Hepatocyte (in vitro differentiated cells): ENCODE measurements around the gene SKP1. TPM values are rescaled to one million over a fixed set of nuclear protein-coding genes. Genes with fewer than 3 reads are reported as not detected.

Experiments used
- DNase-seq: peaks from one replicate; pipeline ENCODE4 v3.0.0-alpha.2; 2016; ENCODE audit warnings: low spot score
- H2AFZ ChIP-seq: fragments of 200-600 bp; sonication (generic); 2 replicates; pipeline ENCODE4 v1.6.0; 2016; ENCODE audit warnings: antibody characterized with exemption, mild to moderate bottlenecking
- H3K27ac ChIP-seq: fragments of 200-600 bp; sonication (generic); 2 replicates; pipeline ENCODE4 v1.5.1; 2016; ENCODE audit warnings: mild to moderate bottlenecking
- H3K27me3 ChIP-seq: fragments of 200-600 bp; sonication (generic); 2 replicates; pipeline ENCODE4 v1.6.1; 2016
- H3K36me3 ChIP-seq: fragments of 200-600 bp; sonication (generic); replicated peaks from 2 replicates; pipeline ENCODE4 v1.5.1; 2016; ENCODE audit warnings: low read depth; ENCODE audit not compliant: insufficient read depth
- H3K4me1 ChIP-seq: fragments of 200-600 bp; sonication (generic); 2 replicates; pipeline ENCODE4 v1.5.1; 2016; ENCODE audit warnings: mild to moderate bottlenecking, moderate library complexity; ENCODE audit not compliant: insufficient read depth
- H3K4me2 ChIP-seq: fragments of 200-600 bp; sonication (generic); 2 replicates; pipeline ENCODE4 v1.6.0; 2016
- H3K4me3 ChIP-seq: fragments of 200-600 bp; sonication (generic); 2 replicates; pipeline ENCODE4 v1.5.1; 2016; ENCODE audit warnings: mild to moderate bottlenecking
- H3K79me2 ChIP-seq: fragments of 200-600 bp; sonication (generic); 2 replicates; pipeline ENCODE4 v1.6.0; 2017; ENCODE audit warnings: mild to moderate bottlenecking
- H3K9me2 ChIP-seq: fragments of 200-600 bp; sonication (generic); replicated peaks from 2 replicates; pipeline ENCODE4 v1.6.0; 2017; ENCODE audit warnings: mild to moderate bottlenecking; ENCODE audit not compliant: insufficient read depth
- H3K9me3 ChIP-seq: fragments of 200-600 bp; sonication (generic); 2 replicates; pipeline ENCODE4 v1.5.1; 2016; ENCODE audit warnings: low read depth, mild to moderate bottlenecking
- H4K20me1 ChIP-seq: fragments of 200-600 bp; sonication (generic); 2 replicates; pipeline ENCODE4 v1.6.0; 2016; ENCODE audit warnings: mild to moderate bottlenecking; ENCODE audit not compliant: insufficient read depth, poor library complexity, severe bottlenecking
- EZH2 ChIP-seq: fragments of 200-600 bp; sonication (generic); IDR thresholded peaks from 2 replicates; pipeline ENCODE4 v1.6.1; 2016; ENCODE audit warnings: antibody characterized with exemption, mild to moderate bottlenecking, borderline replicate concordance
- EZH2phosphoT487 ChIP-seq: fragments of 200-600 bp; sonication (generic); IDR thresholded peaks from one replicate; pipeline ENCODE4 v1.6.1; 2018; ENCODE audit warnings: antibody characterized with exemption, mild to moderate bottlenecking, low read depth, moderate library complexity; ENCODE audit not compliant: unreplicated experiment, severe bottlenecking
- WGBS: methylation state at CpG from one replicate; pipeline ENCODE4 v1.1.6; 2016; ENCODE audit warnings: low lambda C conversion rate; ENCODE audit errors: missing lambda C conversion rate; 5-methylcytosine and 5-hydroxymethylcytosine counted together
- polyA plus RNA-seq: library from polyadenylated mRNA; unstranded; fragments of >200 nt; fragmentation: Nextera tagmentation; extraction: Ambion mirVana; gene quantifications from 2 replicates; pipeline ENCODE4 v1.2.1, GENCODE V29; 2016
- total RNA-seq: library from RNA; depleted of rRNA; stranded (reverse); fragments of >200 nt; gene quantifications from 2 replicates; pipeline ENCODE4 v1.2.3, GENCODE V29; 2014
- TF ChIP-seq, protein P1 (sequence below): fragments of 200-600 bp; sonication (generic); IDR thresholded peaks from 2 replicates; pipeline ENCODE4 v1.5.1; 2016; ENCODE audit warnings: antibody characterized with exemption, mild to moderate bottlenecking; ENCODE audit not compliant: poor library complexity

SKP1 gene
- total and polyA plus RNA-seq, 2 experiments from 2014 or later = 543 to 723 TPM

GRCh38 chr5:134204575-134204974 is 27.8 kb upstream of the SKP1 start:
- peaks cover 70% of the 10 kb centered on the region for H4K20me1 ChIP-seq
- no peak overlapping the region for H2AFZ ChIP-seq
- H3K27ac ChIP-seq = no peak overlapping the region
- no peak overlapping the region for H3K4me2 ChIP-seq
- H3K4me1 ChIP-seq = peaks cover 3% of the 10 kb centered on the region
- H3K9me2 ChIP-seq = no peaks in the 10 kb centered on the region
- H3K4me3 ChIP-seq = no peak overlapping the region
- H3K27me3 ChIP-seq = no peaks in the 10 kb centered on the region
- WGBS = over 99% methylated on average over 4 of the region's 4 CpGs
- no peak for DNase-seq
- TF ChIP-seq EZH2phosphoT487 = no peak
- TF ChIP-seq EZH2 = no peak
- TF ChIP-seq, protein P1, sequence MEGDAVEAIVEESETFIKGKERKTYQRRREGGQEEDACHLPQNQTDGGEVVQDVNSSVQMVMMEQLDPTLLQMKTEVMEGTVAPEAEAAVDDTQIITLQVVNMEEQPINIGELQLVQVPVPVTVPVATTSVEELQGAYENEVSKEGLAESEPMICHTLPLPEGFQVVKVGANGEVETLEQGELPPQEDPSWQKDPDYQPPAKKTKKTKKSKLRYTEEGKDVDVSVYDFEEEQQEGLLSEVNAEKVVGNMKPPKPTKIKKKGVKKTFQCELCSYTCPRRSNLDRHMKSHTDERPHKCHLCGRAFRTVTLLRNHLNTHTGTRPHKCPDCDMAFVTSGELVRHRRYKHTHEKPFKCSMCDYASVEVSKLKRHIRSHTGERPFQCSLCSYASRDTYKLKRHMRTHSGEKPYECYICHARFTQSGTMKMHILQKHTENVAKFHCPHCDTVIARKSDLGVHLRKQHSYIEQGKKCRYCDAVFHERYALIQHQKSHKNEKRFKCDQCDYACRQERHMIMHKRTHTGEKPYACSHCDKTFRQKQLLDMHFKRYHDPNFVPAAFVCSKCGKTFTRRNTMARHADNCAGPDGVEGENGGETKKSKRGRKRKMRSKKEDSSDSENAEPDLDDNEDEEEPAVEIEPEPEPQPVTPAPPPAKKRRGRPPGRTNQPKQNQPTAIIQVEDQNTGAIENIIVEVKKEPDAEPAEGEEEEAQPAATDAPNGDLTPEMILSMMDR = no peak
- peaks cover 95% of the 10 kb centered on the region for H3K79me2 ChIP-seq
- no peaks in the 10 kb centered on the region for H3K36me3 ChIP-seq
- H3K9me3 ChIP-seq = no peaks in the 10 kb centered on the region

DNA sequence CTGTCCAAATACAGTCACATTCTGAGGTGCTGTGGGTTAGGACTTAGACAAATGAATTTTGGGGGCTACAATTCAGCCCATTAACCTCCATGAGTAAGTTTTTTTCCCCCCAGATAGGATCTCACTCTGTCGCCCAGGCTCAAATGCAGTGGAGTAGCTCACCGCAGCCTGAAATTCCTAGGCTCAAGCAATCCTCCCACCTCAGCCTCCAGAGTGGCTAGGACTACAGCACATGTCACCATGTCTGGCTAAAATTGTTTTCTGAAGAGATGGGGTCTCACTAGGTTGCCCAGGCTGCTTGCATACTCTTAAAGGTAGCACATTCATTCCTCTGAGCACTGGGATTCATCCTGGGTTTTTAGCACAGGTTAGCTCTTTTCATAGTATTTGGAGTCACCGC is 26.9 kb upstream of the SKP1 start:
- H4K20me1 ChIP-seq = peaks cover 62% of the 10 kb centered on the region

DNA sequence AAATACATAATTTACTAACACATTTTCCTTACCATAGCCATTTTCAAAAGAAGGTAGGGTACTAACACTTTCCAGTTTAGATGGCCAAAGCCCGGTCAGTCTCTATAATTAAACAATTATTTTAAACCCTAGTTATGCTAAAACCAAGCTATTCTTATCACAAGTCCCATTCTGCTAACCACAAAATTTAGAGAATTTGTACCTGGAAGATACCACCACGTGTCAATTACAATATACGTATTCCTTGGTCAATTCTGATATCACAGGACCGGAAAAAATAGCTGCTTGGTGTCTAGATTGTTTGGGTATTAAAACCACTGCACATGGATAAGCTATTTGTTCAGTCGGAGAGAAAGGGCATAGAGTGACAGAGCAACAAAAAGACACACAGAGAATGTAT is 18.9 kb upstream of the SKP1 start:
- H3K27me3 ChIP-seq = no peaks in the 10 kb centered on the region
- no peaks in the 10 kb centered on the region for H3K9me2 ChIP-seq
- no peak overlapping the region for H2AFZ ChIP-seq
- H4K20me1 ChIP-seq = peaks cover 3% of the 10 kb centered on the region
- H3K9me3 ChIP-seq = no peaks in the 10 kb centered on the region
- no peak overlapping the region for H3K4me3 ChIP-seq
- H3K79me2 ChIP-seq = peaks cover 13% of the 10 kb centered on the region
- H3K4me2 ChIP-seq = no peak overlapping the region
- H3K4me1 ChIP-seq = no peaks in the 10 kb centered on the region
- TF ChIP-seq EZH2phosphoT487 (no peak), EZH2 (no peak)
- TF ChIP-seq, protein P1 = no peak
- no peak overlapping the region for H3K27ac ChIP-seq
- H3K36me3 ChIP-seq = no peaks in the 10 kb centered on the region
- DNase-seq = no peak
- 79% methylated on average over 5 of the region's 5 CpGs for WGBS

More for the DNA sequence above, 26.9 kb upstream of the SKP1 start:
- 96% methylated on average over 3 of the region's 3 CpGs for WGBS
- Histone ChIP-seq H2AFZ (no peak overlapping the region), H3K27me3 (no peaks in the 10 kb centered on the region), H3K79me2 (peaks cover 86% of the 10 kb centered on the region), H3K4me3 (no peak overlapping the region), H3K4me1 (no peaks in the 10 kb centered on the region), H3K27ac (no peak overlapping the region), H3K9me3 (no peaks in the 10 kb centered on the region), H3K9me2 (no peaks in the 10 kb centered on the region), H3K36me3 (no peaks in the 10 kb centered on the region), H3K4me2 (no peak overlapping the region)
- TF ChIP-seq EZH2phosphoT487 = no peak
- TF ChIP-seq EZH2 = no peak
- TF ChIP-seq, protein P1 = no peak
- no peak for DNase-seq

DNA sequence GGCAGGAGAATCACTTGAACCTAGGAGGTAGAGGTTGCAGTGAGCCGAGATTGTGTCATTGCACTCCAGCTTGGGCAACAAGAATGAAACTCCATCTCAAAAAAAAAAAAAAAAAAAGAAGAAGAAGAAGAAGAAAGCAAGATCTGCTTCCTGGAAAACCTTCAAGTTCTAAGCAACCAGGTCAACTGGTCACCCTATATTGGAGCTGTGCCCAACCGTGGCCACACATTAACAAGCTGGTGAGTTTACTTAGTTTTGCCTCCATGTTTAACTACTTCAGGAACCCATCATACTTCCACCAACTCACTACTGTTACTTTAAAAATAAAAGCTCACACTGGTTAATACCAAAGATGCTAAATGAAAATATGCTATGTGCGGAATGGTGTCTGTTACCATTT is 12.3 kb upstream of the SKP1 start:
- Histone ChIP-seq H3K27ac (no peak overlapping the region), H3K4me2 (no peak overlapping the region), H3K9me2 (no peaks in the 10 kb centered on the region), H3K4me1 (no peaks in the 10 kb centered on the region), H4K20me1 (no peaks in the 10 kb centered on the region), H3K36me3 (no peaks in the 10 kb centered on the region), H3K27me3 (no peaks in the 10 kb centered on the region), H3K79me2 (no peaks in the 10 kb centered on the region), H3K9me3 (no peaks in the 10 kb centered on the region), H2AFZ (no peak overlapping the region), H3K4me3 (no peak overlapping the region)
- WGBS = 95% methylated on average over 3 of the region's 3 CpGs
- DNase-seq = no peak
- TF ChIP-seq, protein P1 = no peak
- TF ChIP-seq EZH2phosphoT487 = no peak
